Natural killer cell (primary cell): ENCODE results near the gene SVOPL. TPM values are rescaled to one million over a fixed set of nuclear protein-coding genes. Genes with fewer than 3 reads are reported as not detected.

Source experiments
- ATAC-seq, 3 donors: fragments of 150-1000 bp in 2 of 3; fragments of 200-7000 bp in 1 of 3; cut with Tn5 transposase; 1 replicate in 1 of 3; 2 replicates in 2 of 3; pipeline ENCODE4 v1.10.0; 2021; ENCODE audit warnings: mild to moderate bottlenecking in 2 of 3, moderate library complexity in 2 of 3
- DNase-seq, 2 donors: peaks; one replicate each; pipeline versions ENCODE4 v3.0.0 to v3.0.0-alpha.2; 2013 to 2021; ENCODE audit warnings: mixed read lengths in 1 of 2
- H3K27ac ChIP-seq: one replicate; pipeline ENCODE4 v1.5.1; 2013; ENCODE audit warnings: mild to moderate bottlenecking, low read length
- H3K27me3 ChIP-seq: one replicate; pipeline ENCODE4 v1.6.1; 2013; ENCODE audit warnings: low read length; ENCODE audit not compliant: control insufficient read depth, insufficient read depth
- H3K36me3 ChIP-seq: one replicate; pipeline ENCODE4 v1.6.1; 2013; ENCODE audit warnings: low read length; ENCODE audit not compliant: control insufficient read depth, insufficient read depth
- H3K4me1 ChIP-seq: one replicate; pipeline ENCODE4 v1.6.1; 2013; ENCODE audit warnings: low read length; ENCODE audit not compliant: control insufficient read depth, insufficient read depth
- H3K4me3 ChIP-seq: one replicate; pipeline ENCODE4 v1.5.1; 2013; ENCODE audit warnings: low read length
- H3K9me3 ChIP-seq: one replicate; pipeline ENCODE4 v1.6.1; 2013; ENCODE audit warnings: low read length; ENCODE audit not compliant: control insufficient read depth, insufficient read depth
- H3K27ac Mint-ChIP-seq, 2 donors: one replicate each; pipeline ENCODE4 v1.8.0; 2022; ENCODE audit warnings: mild to moderate bottlenecking in 2 of 2, mixed read lengths in 2 of 2, moderate library complexity in 1 of 2
- H3K27me3 Mint-ChIP-seq, 2 donors: one replicate each; pipeline ENCODE4 v1.8.0; 2022; ENCODE audit warnings: low read depth in 2 of 2, mixed read lengths in 2 of 2
- H3K36me3 Mint-ChIP-seq: one replicate; pipeline ENCODE4 v1.8.0; 2022; ENCODE audit warnings: mixed read lengths
- H3K4me1 Mint-ChIP-seq, 2 donors: one replicate each; pipeline ENCODE4 v1.8.0; 2022; ENCODE audit warnings: mixed read lengths in 2 of 2
- H3K4me3 Mint-ChIP-seq: one replicate; pipeline ENCODE4 v1.8.0; 2022; ENCODE audit warnings: mild to moderate bottlenecking, moderate library complexity, mixed read lengths
- H3K9me3 Mint-ChIP-seq, 2 donors: one replicate each; pipeline ENCODE4 v1.8.0; 2022; ENCODE audit warnings: mixed read lengths in 2 of 2
- CTCF ChIP-seq: fragments of 200-600 bp; IDR thresholded peaks from one replicate; pipeline ENCODE4 v1.8.0; 2022; ENCODE audit warnings: antibody characterized with exemption
- WGBS: methylation state at CpG from one replicate; pipeline ENCODE4 v1.1.7; 2013; ENCODE audit warnings: missing lambda C conversion rate; ENCODE audit not compliant: insufficient coverage; 5-methylcytosine and 5-hydroxymethylcytosine counted together
- intact Hi-C: fragments of 100-400 bp; cut with micrococcal nuclease; formaldehyde crosslinking; loops from one replicate; pipeline ENCODE4 v1.14.2; 2022
- total RNA-seq, 4 donors: library from RNA; stranded (reverse); fragments of 120-200 nt in 1 of 4; gene quantifications; one replicate each; pipeline versions ENCODE4 v1.2.3 to v1.2.4, GENCODE V29; 2013 to 2022

The SVOPL gene
- total RNA-seq, 3 donors from 2014 or later (not counting 1 experiment from before 2014, with no cell fraction given): not detected

DNA sequence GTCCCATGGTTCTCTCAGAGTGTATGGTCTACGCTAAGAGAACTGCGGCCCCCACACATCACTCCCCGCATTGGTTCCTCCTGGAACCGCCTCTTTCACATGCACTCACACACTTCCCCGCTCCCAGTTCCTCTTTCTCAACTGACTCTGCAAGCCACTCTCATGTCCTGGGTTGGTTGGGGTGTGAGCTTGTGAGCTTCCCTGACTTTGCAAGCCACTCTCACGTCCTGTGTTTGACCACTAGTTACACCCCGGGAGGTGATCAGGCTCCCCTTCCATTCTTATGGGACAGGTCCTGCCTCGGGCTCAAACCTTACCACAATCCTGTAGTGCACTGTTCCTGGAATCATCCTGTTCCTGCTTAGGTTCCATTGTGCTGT is 136.1 kb downstream of the SVOPL start:
- H3K4me1 Mint-ChIP-seq: no peaks in the 10 kb centered on the region
- H3K9me3 Mint-ChIP-seq: peaks cover 8 to 27% of the 10 kb centered on the region in 2 donors
- H3K27ac Mint-ChIP-seq: no peak overlapping the region
- H3K9me3 ChIP-seq: peaks cover 51% of the 10 kb centered on the region
- H3K27me3 Mint-ChIP-seq: no peaks in the 10 kb centered on the region
- DNase-seq (no peak), ATAC-seq (no peak)
- no peak overlapping the region for H3K27ac ChIP-seq
- WGBS: 97% methylated on average over 7 of the region's 8 CpGs
- no peaks in the 10 kb centered on the region for H3K27me3 ChIP-seq
- H3K36me3 Mint-ChIP-seq: peaks cover 74% of the 10 kb centered on the region
- H3K4me3 ChIP-seq: no peak overlapping the region
- no peak for TF ChIP-seq CTCF
- no peak overlapping the region for H3K4me3 Mint-ChIP-seq
- intact Hi-C loops: no loop called here
- peaks cover 47% of the 10 kb centered on the region for H3K36me3 ChIP-seq
- no peaks in the 10 kb centered on the region for H3K4me1 ChIP-seq

DNA sequence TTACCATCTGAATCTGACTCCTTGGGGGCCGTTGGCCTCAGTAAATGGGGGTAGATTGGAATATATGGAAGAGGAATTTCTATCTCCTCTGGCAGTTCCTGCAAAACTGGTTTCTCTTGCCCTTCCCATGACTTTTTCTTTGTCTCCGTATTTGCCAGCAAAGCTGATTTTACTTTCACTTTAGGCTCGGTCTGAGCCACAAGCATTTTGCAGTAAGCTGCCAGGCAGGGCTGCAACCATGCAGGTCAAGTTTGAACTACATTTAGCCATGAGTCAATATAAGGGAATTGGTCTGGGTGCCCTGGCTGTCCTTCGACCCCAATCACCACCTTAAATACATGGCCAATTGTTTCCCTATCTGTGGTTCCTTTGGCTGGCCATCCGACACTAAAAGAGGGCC is 136.8 kb downstream of the SVOPL start:
- Histone ChIP-seq H3K27ac (no peak overlapping the region), H3K9me3 (peaks cover 51% of the 10 kb centered on the region), H3K36me3 (peaks cover 52% of the 10 kb centered on the region), H3K4me1 (no peaks in the 10 kb centered on the region), H3K4me3 (no peak overlapping the region), H3K27me3 (no peaks in the 10 kb centered on the region)
- Mint-ChIP-seq H3K4me1 (no peaks in the 10 kb centered on the region), H3K4me3 (no peak overlapping the region), H3K9me3 (peaks cover 8 to 27% of the 10 kb centered on the region in 2 donors), H3K27me3 (no peaks in the 10 kb centered on the region), H3K27ac (no peak overlapping the region), H3K36me3 (peaks cover 77% of the 10 kb centered on the region)
- ATAC-seq (no peak), DNase-seq (no peak)
- intact Hi-C loops: no loop called here
- 95% methylated on average over 5 of the region's 5 CpGs for WGBS
- no peak for TF ChIP-seq CTCF

GRCh38 chr7:138563808-138564207 is 137.4 kb downstream of the SVOPL start:
- Histone ChIP-seq H3K36me3 (peaks cover 48% of the 10 kb centered on the region), H3K27me3 (no peaks in the 10 kb centered on the region), H3K4me1 (no peaks in the 10 kb centered on the region), H3K9me3 (peaks cover 54% of the 10 kb centered on the region), H3K4me3 (no peak overlapping the region), H3K27ac (no peak overlapping the region)
- Mint-ChIP-seq H3K27ac (no peak overlapping the region), H3K4me3 (no peak overlapping the region), H3K36me3 (peaks cover 75% of the 10 kb centered on the region), H3K9me3 (peaks cover 8 to 30% of the 10 kb centered on the region in 2 donors), H3K27me3 (no peaks in the 10 kb centered on the region), H3K4me1 (no peaks in the 10 kb centered on the region)
- no peak for TF ChIP-seq CTCF
- intact Hi-C loops: no loop called here
- DNase-seq: no peak
- no peak for ATAC-seq
- 96% methylated on average over 4 of the region's 4 CpGs for WGBS

- H3K9me3 ChIP-seq: peaks cover 64% of the 10 kb centered on the region
- H3K36me3 Mint-ChIP-seq: peaks cover 89% of the 10 kb centered on the region
- H3K27me3 ChIP-seq: no peaks in the 10 kb centered on the region
- H3K4me1 Mint-ChIP-seq: no peaks in the 10 kb centered on the region
- H3K27ac ChIP-seq: no peak overlapping the region
- H3K9me3 Mint-ChIP-seq: peaks cover 2 to 29% of the 10 kb centered on the region in 2 donors
- no peak overlapping the region for H3K27ac Mint-ChIP-seq
- 98% methylated on average over 5 of the region's 5 CpGs for WGBS
- no peaks in the 10 kb centered on the region for H3K4me1 ChIP-seq
- peaks cover 67% of the 10 kb centered on the region for H3K36me3 ChIP-seq
- H3K27me3 Mint-ChIP-seq: no peaks in the 10 kb centered on the region
- ATAC-seq (no peak), DNase-seq (no peak)
- no peak for TF ChIP-seq CTCF
- intact Hi-C loops: no loop called here
- no peak overlapping the region for H3K4me3 ChIP-seq
- no peak overlapping the region for H3K4me3 Mint-ChIP-seq
Measured at GRCh38 chr7:138559448-138559847, 141.7 kb downstream of the SVOPL start.
